ENCODE data around the gene MYO15A. TPM values are rescaled to one million over a fixed set of nuclear protein-coding genes. Genes with fewer than 3 reads are reported as not detected.

Gene MYO15A, protein sequence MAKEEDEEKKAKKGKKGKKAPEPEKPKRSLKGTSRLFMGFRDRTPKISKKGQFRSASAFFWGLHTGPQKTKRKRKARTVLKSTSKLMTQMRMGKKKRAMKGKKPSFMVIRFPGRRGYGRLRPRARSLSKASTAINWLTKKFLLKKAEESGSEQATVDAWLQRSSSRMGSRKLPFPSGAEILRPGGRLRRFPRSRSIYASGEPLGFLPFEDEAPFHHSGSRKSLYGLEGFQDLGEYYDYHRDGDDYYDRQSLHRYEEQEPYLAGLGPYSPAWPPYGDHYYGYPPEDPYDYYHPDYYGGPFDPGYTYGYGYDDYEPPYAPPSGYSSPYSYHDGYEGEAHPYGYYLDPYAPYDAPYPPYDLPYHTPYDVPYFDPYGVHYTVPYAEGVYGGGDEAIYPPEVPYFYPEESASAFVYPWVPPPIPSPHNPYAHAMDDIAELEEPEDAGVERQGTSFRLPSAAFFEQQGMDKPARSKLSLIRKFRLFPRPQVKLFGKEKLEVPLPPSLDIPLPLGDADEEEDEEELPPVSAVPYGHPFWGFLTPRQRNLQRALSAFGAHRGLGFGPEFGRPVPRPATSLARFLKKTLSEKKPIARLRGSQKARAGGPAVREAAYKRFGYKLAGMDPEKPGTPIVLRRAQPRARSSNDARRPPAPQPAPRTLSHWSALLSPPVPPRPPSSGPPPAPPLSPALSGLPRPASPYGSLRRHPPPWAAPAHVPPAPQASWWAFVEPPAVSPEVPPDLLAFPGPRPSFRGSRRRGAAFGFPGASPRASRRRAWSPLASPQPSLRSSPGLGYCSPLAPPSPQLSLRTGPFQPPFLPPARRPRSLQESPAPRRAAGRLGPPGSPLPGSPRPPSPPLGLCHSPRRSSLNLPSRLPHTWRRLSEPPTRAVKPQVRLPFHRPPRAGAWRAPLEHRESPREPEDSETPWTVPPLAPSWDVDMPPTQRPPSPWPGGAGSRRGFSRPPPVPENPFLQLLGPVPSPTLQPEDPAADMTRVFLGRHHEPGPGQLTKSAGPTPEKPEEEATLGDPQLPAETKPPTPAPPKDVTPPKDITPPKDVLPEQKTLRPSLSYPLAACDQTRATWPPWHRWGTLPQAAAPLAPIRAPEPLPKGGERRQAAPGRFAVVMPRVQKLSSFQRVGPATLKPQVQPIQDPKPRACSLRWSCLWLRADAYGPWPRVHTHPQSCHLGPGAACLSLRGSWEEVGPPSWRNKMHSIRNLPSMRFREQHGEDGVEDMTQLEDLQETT (N-terminal part only)
- total RNA-seq = 0.31 and 0.34 TPM in 2 replicates

DNA sequence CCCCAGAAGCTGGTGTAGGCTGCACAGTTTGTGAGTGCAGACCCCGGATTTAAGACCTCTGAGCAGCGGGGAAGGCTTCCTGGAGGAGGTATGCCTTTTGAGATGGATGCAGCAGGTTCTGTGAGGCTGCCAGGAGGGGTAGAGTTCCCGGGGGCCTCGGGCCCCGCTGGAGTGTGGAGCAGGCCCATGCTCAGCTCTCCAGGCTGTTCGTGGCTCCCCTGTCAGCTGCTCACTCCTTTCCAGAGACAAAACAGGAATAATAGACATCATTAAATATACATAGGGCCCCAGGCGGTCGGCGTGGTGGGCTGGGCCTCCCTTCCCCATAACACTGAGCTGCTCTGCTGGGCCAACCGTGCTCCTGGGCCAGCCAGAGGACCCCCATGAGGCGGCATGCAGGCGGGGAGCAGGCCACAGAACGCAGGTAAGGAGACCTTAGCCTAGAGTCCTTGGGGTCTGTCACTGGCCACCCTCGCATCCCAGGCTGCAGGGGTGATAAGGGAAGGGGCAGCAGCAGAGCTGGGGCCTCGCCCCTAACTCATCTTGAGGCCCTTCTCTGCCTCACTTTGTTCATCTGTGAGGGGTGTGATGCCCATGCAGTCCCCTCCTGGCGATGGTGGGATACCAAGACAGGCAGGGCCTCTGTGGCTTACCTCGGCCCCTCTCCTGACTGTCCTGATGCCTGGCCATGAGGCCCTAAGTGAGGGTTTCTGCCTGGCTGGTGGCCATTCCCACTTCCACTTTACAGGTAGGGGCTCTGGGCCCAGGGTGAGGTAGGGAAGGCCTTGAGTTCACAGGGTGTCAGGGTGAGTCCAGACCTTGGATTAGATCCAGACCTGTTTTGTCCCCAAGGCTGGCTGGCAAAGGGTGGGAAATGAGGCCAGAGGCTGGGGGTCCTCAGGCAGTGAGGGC is at the start of gene MYO15A:
TSS of gene MYO15A (plus strand) at position 356 of the 912 bp plus-strand sequence. CDS start 10,045 bp downstream, outside the sequence.
- DNase-seq (ENCODE audit: low spot score) = no peak
- Mint-ChIP-seq H3K27me3 (ENCODE audit: insufficient read depth) (no peaks in the 10 kb centered on the region), H3K4me3 (no peak within 1 kb of the TSS), H3K4me1 (ENCODE audit: low read depth) (no peaks in the 10 kb centered on the region), H3K9me3 (no peaks in the 10 kb centered on the region), H3K36me3 (ENCODE audit: low read depth) (peaks cover 7% of the 10 kb centered on the region), H3K27ac (no peak within 1 kb of the TSS)
- intact Hi-C loops (cut with micrococcal nuclease) = no loop called here

GRCh38 chr17:18059283-18059682 is 49.3 kb upstream of the MYO15A start:
- no peaks in the 10 kb centered on the region for H3K27me3 Mint-ChIP-seq (ENCODE audit: insufficient read depth)
- no peak overlapping the region for H3K4me3 Mint-ChIP-seq
- no peak for DNase-seq (ENCODE audit: low spot score)
- peaks cover 26% of the 10 kb centered on the region for H3K36me3 Mint-ChIP-seq (ENCODE audit: low read depth)
- intact Hi-C loops (cut with micrococcal nuclease) = no loop called here
- H3K9me3 Mint-ChIP-seq = no peaks in the 10 kb centered on the region
- H3K27ac Mint-ChIP-seq = no peak overlapping the region
- H3K4me1 Mint-ChIP-seq (ENCODE audit: low read depth) = no peaks in the 10 kb centered on the region

GRCh38 chr17:18064053-18064452 is 44.5 kb upstream of the MYO15A start:
- Mint-ChIP-seq H3K36me3 (ENCODE audit: low read depth) (peaks cover 19% of the 10 kb centered on the region), H3K27ac (no peak overlapping the region), H3K27me3 (ENCODE audit: insufficient read depth) (no peaks in the 10 kb centered on the region), H3K4me3 (no peak overlapping the region), H3K4me1 (ENCODE audit: low read depth) (no peaks in the 10 kb centered on the region), H3K9me3 (no peaks in the 10 kb centered on the region)
- no peak for DNase-seq (ENCODE audit: low spot score)
- intact Hi-C loops (cut with micrococcal nuclease) = no loop called here

DNA sequence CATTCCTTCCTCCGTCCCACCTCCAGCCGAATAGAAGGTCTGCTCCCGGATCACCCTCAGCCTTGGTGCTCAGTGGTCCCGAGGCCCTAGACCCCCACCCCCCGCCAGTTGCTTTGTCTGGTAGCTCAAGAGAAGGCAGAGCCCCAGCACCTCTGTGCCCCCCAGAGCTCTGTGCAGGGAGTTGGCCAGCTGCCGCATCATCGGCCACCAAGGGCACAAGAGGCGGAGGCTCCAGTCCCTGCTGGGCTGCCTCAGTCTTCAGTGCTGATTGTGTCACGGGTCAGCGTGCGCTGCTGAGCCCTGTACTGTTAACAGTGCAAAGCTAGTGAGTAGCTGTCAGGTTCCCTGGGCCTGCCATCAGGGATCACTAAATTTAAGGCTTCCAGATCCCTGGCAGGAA is 43.0 kb upstream of the MYO15A start:
- Mint-ChIP-seq H3K4me1 (ENCODE audit: low read depth) (no peaks in the 10 kb centered on the region), H3K27me3 (ENCODE audit: insufficient read depth) (no peaks in the 10 kb centered on the region), H3K4me3 (no peak overlapping the region), H3K27ac (no peak overlapping the region), H3K9me3 (no peaks in the 10 kb centered on the region), H3K36me3 (ENCODE audit: low read depth) (peaks cover 15% of the 10 kb centered on the region)
- intact Hi-C loops (cut with micrococcal nuclease) = no loop called here
- DNase-seq (ENCODE audit: low spot score) = no peak

DNA sequence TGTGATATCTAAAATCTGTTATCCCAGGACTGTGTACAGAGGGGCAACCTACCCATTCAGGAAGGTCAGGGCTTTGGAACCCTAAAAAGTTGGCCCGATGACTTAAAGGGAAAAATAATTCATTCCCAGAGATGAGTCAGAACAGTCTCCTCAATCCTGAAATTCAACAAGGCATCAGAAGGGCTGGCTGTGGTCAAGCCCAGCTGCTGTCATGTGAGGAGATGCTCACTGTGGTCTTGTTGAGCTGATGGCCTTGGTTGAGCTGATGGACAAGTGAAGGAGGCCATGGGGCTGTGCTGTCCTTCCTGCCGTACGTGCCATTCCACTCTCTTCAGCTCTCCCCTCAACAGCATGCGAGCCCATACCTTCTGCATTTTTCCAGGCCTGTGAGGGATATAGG is 41.7 kb upstream of the MYO15A start:
- Mint-ChIP-seq H3K4me3 (no peak overlapping the region), H3K4me1 (ENCODE audit: low read depth) (no peaks in the 10 kb centered on the region), H3K27me3 (ENCODE audit: insufficient read depth) (peaks cover 4% of the 10 kb centered on the region), H3K9me3 (no peaks in the 10 kb centered on the region), H3K36me3 (ENCODE audit: low read depth) (peaks cover 15% of the 10 kb centered on the region), H3K27ac (no peak overlapping the region)
- no peak for DNase-seq (ENCODE audit: low spot score)
- intact Hi-C loops (cut with micrococcal nuclease) = no loop called here

- H3K27me3 Mint-ChIP-seq (ENCODE audit: insufficient read depth) = peaks cover 5% of the 10 kb centered on the region
- DNase-seq (ENCODE audit: low spot score) = no peak
- H3K4me3 Mint-ChIP-seq = no peak overlapping the region
- intact Hi-C loops (cut with micrococcal nuclease) = no loop called here
- no peak overlapping the region for H3K27ac Mint-ChIP-seq
- H3K9me3 Mint-ChIP-seq = no peaks in the 10 kb centered on the region
- peaks cover 12% of the 10 kb centered on the region for H3K36me3 Mint-ChIP-seq (ENCODE audit: low read depth)
- no peaks in the 10 kb centered on the region for H3K4me1 Mint-ChIP-seq (ENCODE audit: low read depth)
Measured at GRCh38 chr17:18069101-18069500, 39.5 kb upstream of the MYO15A start.

DNA sequence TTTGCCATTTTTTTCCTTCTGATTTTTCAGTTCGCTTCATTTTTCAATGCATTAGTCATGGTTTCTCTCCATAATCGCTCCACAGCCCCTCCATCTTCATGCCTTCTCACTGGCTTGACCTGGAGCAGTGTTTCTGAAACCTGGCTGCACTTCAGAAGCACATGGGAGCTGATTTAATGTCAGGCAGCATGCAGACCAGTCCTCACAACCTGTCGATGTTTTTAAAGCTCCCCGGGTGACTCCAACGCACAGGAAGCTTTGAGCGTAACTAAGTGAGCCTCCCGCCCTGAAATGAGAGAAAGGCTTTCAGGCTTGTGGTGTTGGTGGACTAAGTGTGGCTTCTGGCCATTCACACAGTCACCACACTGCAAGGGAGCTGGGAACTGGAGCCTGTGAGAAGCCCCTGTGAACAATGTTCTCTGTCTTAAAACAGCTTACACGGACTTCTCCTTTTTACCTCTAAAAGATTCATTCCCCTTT is 37.7 kb upstream of the MYO15A start:
- peaks cover 6% of the 10 kb centered on the region for H3K27me3 Mint-ChIP-seq (ENCODE audit: insufficient read depth)

GRCh38 chr17:18071751-18072150 is 36.8 kb upstream of the MYO15A start:
- no peaks in the 10 kb centered on the region for H3K4me1 Mint-ChIP-seq (ENCODE audit: low read depth)
- no peak overlapping the region for H3K27ac Mint-ChIP-seq
- H3K36me3 Mint-ChIP-seq (ENCODE audit: low read depth) = no peaks in the 10 kb centered on the region
- no peak overlapping the region for H3K4me3 Mint-ChIP-seq
- H3K9me3 Mint-ChIP-seq = no peaks in the 10 kb centered on the region
- peaks cover 9% of the 10 kb centered on the region for H3K27me3 Mint-ChIP-seq (ENCODE audit: insufficient read depth)
- intact Hi-C loops (cut with micrococcal nuclease) = no loop called here
- no peak for DNase-seq (ENCODE audit: low spot score)

More for the DNA sequence above, 37.7 kb upstream of the MYO15A start:
- no peaks in the 10 kb centered on the region for H3K9me3 Mint-ChIP-seq
- H3K27ac Mint-ChIP-seq = no peak overlapping the region
- no peak overlapping the region for H3K4me3 Mint-ChIP-seq
- DNase-seq (ENCODE audit: low spot score) = no peak
- H3K4me1 Mint-ChIP-seq (ENCODE audit: low read depth) = no peaks in the 10 kb centered on the region
- intact Hi-C loops (cut with micrococcal nuclease) = no loop called here
- no peaks in the 10 kb centered on the region for H3K36me3 Mint-ChIP-seq (ENCODE audit: low read depth)

DNA sequence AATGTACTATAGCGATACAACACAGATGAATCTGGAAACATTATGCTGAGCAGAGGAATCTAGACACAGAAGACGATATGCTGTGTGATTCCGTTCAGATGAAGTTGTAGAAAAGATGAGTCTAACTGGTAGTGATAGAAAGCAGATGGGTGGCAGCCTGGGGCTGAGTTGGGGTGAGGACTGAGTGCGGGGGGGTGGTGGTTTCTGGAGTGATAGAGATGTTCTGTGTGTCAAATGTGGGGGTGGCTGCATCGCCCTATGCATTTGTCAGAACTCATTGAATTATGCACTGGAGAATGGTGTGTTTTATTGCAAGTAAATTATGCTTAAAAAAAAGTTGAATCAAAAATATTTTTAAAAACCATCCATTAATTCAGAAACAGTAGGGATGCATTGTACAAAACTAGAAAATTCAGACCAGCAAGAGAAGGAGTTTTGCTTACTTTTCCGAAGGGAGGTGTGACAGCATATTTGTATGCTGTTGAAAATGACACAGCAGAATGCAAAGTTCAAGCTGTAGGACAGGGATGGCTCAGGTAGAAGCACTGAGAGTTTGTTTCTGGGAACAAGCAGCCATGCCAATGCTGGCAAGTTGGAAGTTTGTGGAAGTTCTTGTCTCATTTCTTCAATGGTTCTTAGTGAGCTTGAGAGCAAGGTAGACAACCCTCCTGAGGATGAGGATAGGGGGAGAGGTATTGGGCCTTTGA is 33.8 kb upstream of the MYO15A start:
- Mint-ChIP-seq H3K27me3 (ENCODE audit: insufficient read depth) (peaks cover 13% of the 10 kb centered on the region), H3K36me3 (ENCODE audit: low read depth) (no peaks in the 10 kb centered on the region), H3K9me3 (no peaks in the 10 kb centered on the region), H3K4me1 (ENCODE audit: low read depth) (no peaks in the 10 kb centered on the region), H3K27ac (no peak overlapping the region), H3K4me3 (no peak overlapping the region)
- intact Hi-C loops (cut with micrococcal nuclease) = no loop called here
- no peak for DNase-seq (ENCODE audit: low spot score)

GRCh38 chr17:18076936-18077335 is 31.6 kb upstream of the MYO15A start:
- Mint-ChIP-seq H3K27ac (no peak overlapping the region), H3K36me3 (ENCODE audit: low read depth) (no peaks in the 10 kb centered on the region), H3K4me3 (no peak overlapping the region), H3K27me3 (ENCODE audit: insufficient read depth) (peaks cover 8% of the 10 kb centered on the region), H3K9me3 (no peaks in the 10 kb centered on the region), H3K4me1 (ENCODE audit: low read depth) (no peaks in the 10 kb centered on the region)
- intact Hi-C loops (cut with micrococcal nuclease) = no loop called here
- no peak for DNase-seq (ENCODE audit: low spot score)

DNA sequence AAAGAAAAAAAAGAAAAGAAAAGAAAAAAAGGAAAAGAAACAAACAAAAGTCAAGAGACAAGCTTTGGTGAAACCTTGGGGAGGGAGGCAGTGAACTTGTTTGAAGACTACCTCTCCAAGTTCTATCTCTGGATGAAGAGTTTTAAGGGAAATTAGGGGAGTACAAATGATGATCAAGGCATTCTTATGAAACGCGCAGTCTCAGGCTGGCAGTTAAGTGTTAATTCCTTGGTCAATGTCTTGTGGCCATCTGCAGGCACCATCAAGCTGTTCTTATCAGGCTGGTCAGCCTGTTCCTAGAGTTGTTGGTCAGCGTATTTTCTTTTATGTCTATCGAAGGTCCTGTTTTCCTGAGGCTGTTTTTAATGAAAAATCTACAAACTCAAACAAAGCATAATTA is 29.0 kb upstream of the MYO15A start:
- peaks cover 8% of the 10 kb centered on the region for H3K27me3 Mint-ChIP-seq (ENCODE audit: insufficient read depth)
- no peaks in the 10 kb centered on the region for H3K4me1 Mint-ChIP-seq (ENCODE audit: low read depth)
- H3K36me3 Mint-ChIP-seq (ENCODE audit: low read depth) = no peaks in the 10 kb centered on the region
- H3K27ac Mint-ChIP-seq = no peak overlapping the region
- intact Hi-C loops (cut with micrococcal nuclease) = no loop called here
- no peaks in the 10 kb centered on the region for H3K9me3 Mint-ChIP-seq
- DNase-seq (ENCODE audit: low spot score) = no peak
- H3K4me3 Mint-ChIP-seq = no peak overlapping the region
